WTC11 (cell line): Measurements from ENCODE around the gene PREX1.

Experiments used
- MYBL2 ChIP-seq: sonication (generic); formaldehyde crosslinking; IDR thresholded peaks from 2 replicates; pipeline ENCODE4 v1.8.1; 2023; ENCODE audit warnings: mild to moderate bottlenecking, moderate library complexity, missing genetic modification reagents
- RELA ChIP-seq: sonication (generic); formaldehyde crosslinking; IDR thresholded peaks from 2 replicates; pipeline ENCODE4 v1.8.1; 2022; ENCODE audit warnings: missing genetic modification reagents, mild to moderate bottlenecking, borderline replicate concordance
- TF ChIP-seq, protein P1 (sequence below): fragments of 200-600 bp; IDR thresholded peaks from 2 replicates; pipeline ENCODE4 v1.8.0; 2022; ENCODE audit warnings: antibody characterized with exemption
- TF ChIP-seq, protein P2 (sequence below): sonication (generic); formaldehyde crosslinking; IDR thresholded peaks from 2 replicates; pipeline ENCODE4 v1.8.0; 2022; ENCODE audit warnings: mild to moderate bottlenecking, missing genetic modification reagents
- TF ChIP-seq, protein P3 (sequence below): sonication (generic); formaldehyde crosslinking; IDR thresholded peaks from 2 replicates; pipeline ENCODE4 v1.8.1; 2023; ENCODE audit warnings: mild to moderate bottlenecking, missing genetic modification reagents
- TF ChIP-seq, protein P4 (sequence below): sonication (generic); formaldehyde crosslinking; IDR thresholded peaks from 2 replicates; pipeline ENCODE4 v1.8.0; 2022; ENCODE audit warnings: mild to moderate bottlenecking, missing genetic modification reagents

DNA sequence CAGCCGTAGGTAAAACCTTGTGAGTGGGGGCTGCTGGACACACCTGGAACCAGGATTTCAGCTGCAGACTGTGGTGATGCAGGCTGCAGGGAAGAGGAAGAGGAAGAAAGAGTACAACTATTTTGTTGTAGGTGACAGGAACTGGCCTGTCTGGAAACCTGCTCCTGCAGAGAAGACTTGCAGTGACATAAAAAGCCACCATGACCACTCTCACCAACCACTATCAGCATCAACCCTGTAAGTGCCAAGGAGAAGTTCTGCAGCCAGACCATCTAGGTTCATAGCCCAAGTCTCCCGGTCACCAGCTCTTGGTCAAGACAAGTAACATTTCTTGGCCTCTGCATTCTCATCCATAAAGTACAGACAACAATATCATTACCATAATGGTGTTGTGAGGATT is 91.2 kb downstream of the PREX1 start:
- TF ChIP-seq, protein P1, sequence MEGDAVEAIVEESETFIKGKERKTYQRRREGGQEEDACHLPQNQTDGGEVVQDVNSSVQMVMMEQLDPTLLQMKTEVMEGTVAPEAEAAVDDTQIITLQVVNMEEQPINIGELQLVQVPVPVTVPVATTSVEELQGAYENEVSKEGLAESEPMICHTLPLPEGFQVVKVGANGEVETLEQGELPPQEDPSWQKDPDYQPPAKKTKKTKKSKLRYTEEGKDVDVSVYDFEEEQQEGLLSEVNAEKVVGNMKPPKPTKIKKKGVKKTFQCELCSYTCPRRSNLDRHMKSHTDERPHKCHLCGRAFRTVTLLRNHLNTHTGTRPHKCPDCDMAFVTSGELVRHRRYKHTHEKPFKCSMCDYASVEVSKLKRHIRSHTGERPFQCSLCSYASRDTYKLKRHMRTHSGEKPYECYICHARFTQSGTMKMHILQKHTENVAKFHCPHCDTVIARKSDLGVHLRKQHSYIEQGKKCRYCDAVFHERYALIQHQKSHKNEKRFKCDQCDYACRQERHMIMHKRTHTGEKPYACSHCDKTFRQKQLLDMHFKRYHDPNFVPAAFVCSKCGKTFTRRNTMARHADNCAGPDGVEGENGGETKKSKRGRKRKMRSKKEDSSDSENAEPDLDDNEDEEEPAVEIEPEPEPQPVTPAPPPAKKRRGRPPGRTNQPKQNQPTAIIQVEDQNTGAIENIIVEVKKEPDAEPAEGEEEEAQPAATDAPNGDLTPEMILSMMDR = no peak
- TF ChIP-seq, protein P2, sequence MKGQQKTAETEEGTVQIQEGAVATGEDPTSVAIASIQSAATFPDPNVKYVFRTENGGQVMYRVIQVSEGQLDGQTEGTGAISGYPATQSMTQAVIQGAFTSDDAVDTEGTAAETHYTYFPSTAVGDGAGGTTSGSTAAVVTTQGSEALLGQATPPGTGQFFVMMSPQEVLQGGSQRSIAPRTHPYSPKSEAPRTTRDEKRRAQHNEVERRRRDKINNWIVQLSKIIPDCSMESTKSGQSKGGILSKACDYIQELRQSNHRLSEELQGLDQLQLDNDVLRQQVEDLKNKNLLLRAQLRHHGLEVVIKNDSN = no peak
- TF ChIP-seq, protein P3, sequence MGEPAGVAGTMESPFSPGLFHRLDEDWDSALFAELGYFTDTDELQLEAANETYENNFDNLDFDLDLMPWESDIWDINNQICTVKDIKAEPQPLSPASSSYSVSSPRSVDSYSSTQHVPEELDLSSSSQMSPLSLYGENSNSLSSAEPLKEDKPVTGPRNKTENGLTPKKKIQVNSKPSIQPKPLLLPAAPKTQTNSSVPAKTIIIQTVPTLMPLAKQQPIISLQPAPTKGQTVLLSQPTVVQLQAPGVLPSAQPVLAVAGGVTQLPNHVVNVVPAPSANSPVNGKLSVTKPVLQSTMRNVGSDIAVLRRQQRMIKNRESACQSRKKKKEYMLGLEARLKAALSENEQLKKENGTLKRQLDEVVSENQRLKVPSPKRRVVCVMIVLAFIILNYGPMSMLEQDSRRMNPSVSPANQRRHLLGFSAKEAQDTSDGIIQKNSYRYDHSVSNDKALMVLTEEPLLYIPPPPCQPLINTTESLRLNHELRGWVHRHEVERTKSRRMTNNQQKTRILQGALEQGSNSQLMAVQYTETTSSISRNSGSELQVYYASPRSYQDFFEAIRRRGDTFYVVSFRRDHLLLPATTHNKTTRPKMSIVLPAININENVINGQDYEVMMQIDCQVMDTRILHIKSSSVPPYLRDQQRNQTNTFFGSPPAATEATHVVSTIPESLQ (CRISPR knock-in tag) = no peak
- TF ChIP-seq RELA (CRISPR knock-in tag) = no peak
- TF ChIP-seq MYBL2 (CRISPR knock-in tag) = no peak
- TF ChIP-seq, protein P4, sequence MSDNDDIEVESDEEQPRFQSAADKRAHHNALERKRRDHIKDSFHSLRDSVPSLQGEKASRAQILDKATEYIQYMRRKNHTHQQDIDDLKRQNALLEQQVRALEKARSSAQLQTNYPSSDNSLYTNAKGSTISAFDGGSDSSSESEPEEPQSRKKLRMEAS (CRISPR knock-in tag) = no peak
